IMR-90 (cell line): ENCODE results near the gene NOL8. TPM values are rescaled to one million over a fixed set of nuclear protein-coding genes. Genes with fewer than 3 reads are reported as not detected.

ENCODE experiments used
- ATAC-seq: fragments of 200-7000 bp; cut with Tn5 transposase; 2 replicates; pipeline ENCODE4 v1.9.1; 2020; ENCODE audit warnings: low read depth, mild to moderate bottlenecking, moderate library complexity
- BruUV-seq: library from RNA; stranded (reverse); fragments of 400-500 nt; replicated peaks from 2 replicates; lab custom pipeline; 2021; lab: Mats Ljungman, UMichigan
- CTCF ChIA-PET: fragments of 300-600 bp; formaldehyde crosslinking; extraction: SDS; loops from one replicate; lab custom pipeline; 2021; ENCODE audit warnings: antibody characterized with exemption; lab: Yijun Ruan, JAX
- POLR2A ChIA-PET: fragments of 300-600 bp; sonication (Branson Sonifier 250); formaldehyde crosslinking; loops from one replicate; lab custom pipeline; 2022; ENCODE audit warnings: antibody characterized with exemption; ENCODE audit not compliant: unreplicated experiment; lab: Charles Lee
- DNase-seq: peaks from one replicate; pipeline ENCODE4 v3.0.0; 2013
- H2AFZ ChIP-seq: replicated peaks from 2 replicates; pipeline ENCODE3; 2013; ENCODE audit warnings: low read length, mild to moderate bottlenecking; ENCODE audit not compliant: poor library complexity
- H2AK5ac ChIP-seq: 2 replicates; pipeline ENCODE4 v1.6.1; 2013; ENCODE audit warnings: low read depth, low read length, inconsistent platforms
- H2AK9ac ChIP-seq: replicated peaks from 2 replicates; pipeline ENCODE3; 2013; ENCODE audit warnings: mild to moderate bottlenecking, low read depth, low read length, moderate library complexity; ENCODE audit not compliant: poor library complexity
- H2BK120ac ChIP-seq: 2 replicates; pipeline ENCODE4 v1.6.1; 2013; ENCODE audit warnings: low read depth, low read length, inconsistent platforms
- H2BK15ac ChIP-seq: 3 replicates; pipeline ENCODE4 v1.6.1; 2013; ENCODE audit warnings: low read depth, low read length, inconsistent platforms
- H2BK20ac ChIP-seq: 2 replicates; pipeline ENCODE4 v1.6.1; 2013; ENCODE audit warnings: low read depth, mild to moderate bottlenecking, inconsistent platforms, low read length, moderate library complexity
- H2BK5ac ChIP-seq: 2 replicates; pipeline ENCODE4 v1.6.1; 2013; ENCODE audit warnings: mild to moderate bottlenecking, low read depth, low read length, inconsistent platforms; ENCODE audit not compliant: poor library complexity, severe bottlenecking
- H3K14ac ChIP-seq: replicated peaks from 2 replicates; pipeline ENCODE4 v1.6.1; 2013; ENCODE audit warnings: low read depth, low read length, inconsistent platforms
- H3K18ac ChIP-seq: 2 replicates; pipeline ENCODE4 v1.6.1; 2013; ENCODE audit warnings: low read depth, low read length, control low read depth
- H3K23ac ChIP-seq: 2 replicates; pipeline ENCODE4 v1.6.1; 2013; ENCODE audit warnings: low read depth, low read length, inconsistent platforms
- H3K27ac ChIP-seq: 2 replicates; pipeline ENCODE4 v1.5.1; 2013; ENCODE audit warnings: mild to moderate bottlenecking, control low read depth, low read length; ENCODE audit not compliant: insufficient read depth
- H3K27me3 ChIP-seq: 2 replicates; pipeline ENCODE4 v1.6.1; 2013; ENCODE audit warnings: low read length; ENCODE audit not compliant: control insufficient read depth, insufficient read depth
- H3K36me3 ChIP-seq: 2 replicates; pipeline ENCODE4 v1.6.1; 2013; ENCODE audit warnings: low read length, mixed read lengths; ENCODE audit not compliant: control insufficient read depth, insufficient read depth
- H3K4ac ChIP-seq: 2 replicates; pipeline ENCODE4 v1.6.1; 2013; ENCODE audit warnings: low read depth, low read length, inconsistent platforms
- H3K4me1 ChIP-seq: 2 replicates; pipeline ENCODE4 v1.6.1; 2013; ENCODE audit warnings: low read length, mixed read lengths; ENCODE audit not compliant: control insufficient read depth, insufficient read depth
- H3K4me2 ChIP-seq: 2 replicates; pipeline ENCODE4 v1.6.1; 2013; ENCODE audit warnings: low read depth, mild to moderate bottlenecking, control low read depth, low read length, moderate library complexity
- H3K4me3 ChIP-seq: 2 replicates; pipeline ENCODE4 v1.5.1; 2013; ENCODE audit warnings: low read depth, mild to moderate bottlenecking, control low read depth, low read length, moderate library complexity; ENCODE audit not compliant: insufficient read depth
- H3K56ac ChIP-seq: 2 replicates; pipeline ENCODE4 v1.6.1; 2013; ENCODE audit warnings: low read length, inconsistent platforms; ENCODE audit not compliant: insufficient read depth; ENCODE audit errors: extremely low read depth
- H3K79me1 ChIP-seq, 2 experiments: 2 replicates each; pipeline ENCODE4 v1.6.1; 2013; ENCODE audit warnings: low read length in 2 of 2, inconsistent platforms in 1 of 2, low read depth in 1 of 2
- H3K9ac ChIP-seq: 2 replicates; pipeline ENCODE4 v1.6.1; 2013; ENCODE audit warnings: low read depth, low read length, control low read depth
- H3K9me1 ChIP-seq: 2 replicates; pipeline ENCODE4 v1.6.1; 2013; ENCODE audit warnings: low read length, inconsistent platforms; ENCODE audit not compliant: insufficient read depth
- H3K9me3 ChIP-seq: 2 replicates; pipeline ENCODE4 v1.6.1; 2013; ENCODE audit warnings: low read length; ENCODE audit not compliant: control insufficient read depth, insufficient read depth
- H4K20me1 ChIP-seq: 2 replicates; pipeline ENCODE4 v1.6.1; 2013; ENCODE audit warnings: low read length, inconsistent platforms; ENCODE audit not compliant: insufficient read depth
- H4K5ac ChIP-seq: 2 replicates; pipeline ENCODE4 v1.6.1; 2013; ENCODE audit warnings: mild to moderate bottlenecking, low read depth, low read length, control low read depth
- H4K8ac ChIP-seq, 2 experiments: 2 replicates each; pipeline ENCODE4 v1.6.1; 2013; ENCODE audit warnings: low read depth in 2 of 2, low read length in 2 of 2, control low read depth in 1 of 2, inconsistent platforms in 1 of 2
- H4K91ac ChIP-seq: 2 replicates; pipeline ENCODE4 v1.6.1; 2013; ENCODE audit warnings: low read depth, low read length, inconsistent platforms; ENCODE audit not compliant: insufficient read depth
- BHLHE40 ChIP-seq: fragments of 150-350 bp; IDR thresholded peaks from 2 replicates; pipeline ENCODE4 v1.6.1; 2016; ENCODE audit warnings: mild to moderate bottlenecking, low read depth, low read length
- FOS ChIP-seq: fragments of 150-350 bp; IDR thresholded peaks from 2 replicates; pipeline ENCODE4 v1.6.1; 2016; ENCODE audit warnings: low read depth, low read length
- POLR2A ChIP-seq: IDR thresholded peaks from 2 replicates; pipeline ENCODE4 v1.6.1; 2012; ENCODE audit warnings: mild to moderate bottlenecking, low read depth, low read length
- RCOR1 ChIP-seq: IDR thresholded peaks from 2 replicates; pipeline ENCODE4 v1.6.1; 2012; ENCODE audit warnings: mild to moderate bottlenecking, low read length, improper control_type of control experiment; ENCODE audit not compliant: insufficient replicate concordance
- USF2 ChIP-seq: fragments of 150-350 bp; IDR thresholded peaks from 2 replicates; pipeline ENCODE4 v1.6.1; 2017; ENCODE audit warnings: mild to moderate bottlenecking, antibody characterized with exemption, low read length, low read depth
- WGBS, 2 experiments: methylation state at CpG; one replicate each; pipeline versions ENCODE4 v1.1.5 to v1.1.7; 2013; ENCODE audit warnings: missing lambda C conversion rate in 2 of 2; ENCODE audit not compliant: insufficient read length in 1 of 2; ENCODE audit errors: extremely low coverage in 2 of 2; 5-methylcytosine and 5-hydroxymethylcytosine counted together
- dilution Hi-C: fragments of 300-500 bp; cut with HindIII; formaldehyde crosslinking; loops from one replicate; pipeline ENCODE4 v1.14.3; 2018; ENCODE audit warnings: low sequenced_read_pairs; ENCODE audit not compliant: unreplicated experiment
- in situ Hi-C: fragments of 300-500 bp; cut with MboI; formaldehyde crosslinking; loops from 3 replicates; pipeline ENCODE4 v1.14.3; 2019; ENCODE audit warnings: low sequenced_read_pairs, inconsistent platforms, mixed read lengths
- intact Hi-C: fragments of 100-400 bp; cut with micrococcal nuclease; formaldehyde crosslinking; loops from 2 replicates; pipeline ENCODE4 v1.10.0; 2022
- polyA plus RNA-seq, 3 experiments: library from polyadenylated mRNA; depleted of rRNA; stranded (reverse); fragments of >200 nt; gene quantifications; 2 replicates each; pipeline ENCODE4 v1.2.3, GENCODE V29; 2012; ENCODE audit warnings: low replicate concordance in 1 of 3
- total RNA-seq: library from RNA; depleted of rRNA; stranded (reverse); fragments of >200 nt; gene quantifications from 2 replicates; pipeline ENCODE4 v1.2.3, GENCODE V29; 2012

The NOL8 gene
- total and polyA plus RNA-seq, 2 of the 4 experiments (the other 2 are of a cell fraction) = 10.1 to 18.3 TPM

- no peak for ATAC-seq
- BruUV-seq = no TSS peak
Observed at GRCh38 chr9:92313624-92314012, 11.5 kb downstream of the NOL8 start.

More at GRCh38 chr9:92313624-92314012, 11.5 kb downstream of the NOL8 start:
- Histone ChIP-seq H3K79me1 (peaks cover 15 to 31% of the 10 kb centered on the region in 2 experiments), H2AK9ac (no peak overlapping the region), H4K91ac (no peak overlapping the region), H2BK5ac (no peak overlapping the region), H4K5ac (no peak overlapping the region; the same call in 1 of the 2 replicates), H3K9me1 (0 out of 2 replicates have a peak, but pooled peaks cover 5% of the 10 kb centered on the region), H3K14ac (no peak overlapping the region), H3K23ac (no peak overlapping the region), H2BK15ac (no peak overlapping the region), H2BK120ac (no peak overlapping the region), H3K36me3 (peaks cover 37% of the 10 kb centered on the region), H3K27ac (no peak overlapping the region), H2AK5ac (no peak overlapping the region; the same call in 1 of the 2 replicates), H3K4me2 (no peak overlapping the region), H2AFZ (no peak overlapping the region), H2BK20ac (no peak overlapping the region), H3K4me1 (peaks cover 3% of the 10 kb centered on the region), H4K20me1 (no peaks in the 10 kb centered on the region; the same call in 1 of the 2 replicates), H3K18ac (no peak overlapping the region), H3K4ac (no peak overlapping the region), H3K4me3 (no peak overlapping the region), H3K27me3 (no peaks in the 10 kb centered on the region), H4K8ac (no peak overlapping the region), H3K56ac (no peak overlapping the region), H3K9ac (no peak overlapping the region), H3K9me3 (no peaks in the 10 kb centered on the region)
- ChIA-PET POLR2A (no interaction called here), CTCF (interaction anchor here (0.6 kb wide), 1 partner anchor 15 kb away, joined by 3 read pairs; no protein-coding TSS in a partner anchor)
- no peak for DNase-seq
- intact Hi-C loops = no loop called here
- TF ChIP-seq RCOR1 (no peak), FOS (no peak), POLR2A (no peak), USF2 (no peak), BHLHE40 (no peak)
- in situ Hi-C loops = no loop called here
- WGBS, 2 experiments = 100% methylated on average over 1 of the region's 2 CpGs; no CpG with 5 or more reads in 1 of the 2 experiments
- dilution Hi-C loops = no loop called here
